Measurements from ENCODE around the gene FAM170B.
A peak's percentile ranks its signal among the peaks of the same experiment; 100 is the strongest.

FAM170B gene

GRCh38 chr10:49168831-49169500, 35.1 kb upstream of the FAM170B start:
- DNase-seq (ENCODE audit: low spot score) = no peak

- no peak for DNase-seq (ENCODE audit: low spot score)
These were observed 34.3 kb upstream of the FAM170B start for GRCh38 chr10:49168171-49168540.

GRCh38 chr10:49167425-49168170, 33.8 kb upstream of the FAM170B start:
- DNase-seq (ENCODE audit: low spot score) = no peak

- DNase-seq (ENCODE audit: low spot score) = no peak
These were observed 32.9 kb upstream of the FAM170B start for GRCh38 chr10:49166484-49167400.

- no peak for DNase-seq (ENCODE audit: low spot score)
These were observed 32.1 kb upstream of the FAM170B start for GRCh38 chr10:49165821-49166483.

- no peak for DNase-seq (ENCODE audit: low spot score)
These were observed 31.4 kb upstream of the FAM170B start for GRCh38 chr10:49165259-49165658.

GRCh38 chr10:49164559-49165188, 30.9 kb upstream of the FAM170B start:
- peak; percentile 62 for DNase-seq (ENCODE audit: low spot score)

GRCh38 chr10:49163741-49164140, 29.9 kb upstream of the FAM170B start:
- DNase-seq (ENCODE audit: low spot score) = no peak

- no peak for DNase-seq (ENCODE audit: low spot score)
These were observed 29.0 kb upstream of the FAM170B start for GRCh38 chr10:49162761-49163310.

GRCh38 chr10:49162063-49162462, 28.2 kb upstream of the FAM170B start:
- DNase-seq (ENCODE audit: low spot score) = no peak

GRCh38 chr10:49161411-49161997, 27.7 kb upstream of the FAM170B start:
- DNase-seq (ENCODE audit: low spot score) = no peak

- no peak for DNase-seq (ENCODE audit: low spot score)
These were observed 27.0 kb upstream of the FAM170B start for GRCh38 chr10:49160814-49161213.

- DNase-seq (ENCODE audit: low spot score) = no peak
These were observed 26.3 kb upstream of the FAM170B start for GRCh38 chr10:49160110-49160509.

GRCh38 chr10:49158915-49159314, 25.1 kb upstream of the FAM170B start:
- no peak for DNase-seq (ENCODE audit: low spot score)

- no peak for DNase-seq (ENCODE audit: low spot score)
These were observed 24.6 kb upstream of the FAM170B start for GRCh38 chr10:49158404-49158803.

- DNase-seq (ENCODE audit: low spot score) = no peak
These were observed 23.4 kb upstream of the FAM170B start for GRCh38 chr10:49157229-49157628.

GRCh38 chr10:49154641-49155040, 20.8 kb upstream of the FAM170B start:
- no peak for DNase-seq (ENCODE audit: low spot score)

GRCh38 chr10:49153971-49154370, 20.1 kb upstream of the FAM170B start:
- no peak for DNase-seq (ENCODE audit: low spot score)

GRCh38 chr10:49153115-49153514, 19.3 kb upstream of the FAM170B start:
- no peak for DNase-seq (ENCODE audit: low spot score)

- no peak for DNase-seq (ENCODE audit: low spot score)
These were observed 18.8 kb upstream of the FAM170B start for GRCh38 chr10:49152663-49153062.

- DNase-seq (ENCODE audit: low spot score) = no peak
These were observed 18.2 kb upstream of the FAM170B start for GRCh38 chr10:49152037-49152436.

All from germinal center (tissue), 1 donor.